Memory B cell (primary cell): ENCODE data around the gene EFNA2.

Experiments used
- ATAC-seq: fragments of 150-1000 bp; cut with Tn5 transposase; 2 replicates; pipeline ENCODE4 v1.10.0; 2021; ENCODE audit warnings: low read depth, mild to moderate bottlenecking, moderate library complexity
- DNase-seq, 2 donors: peaks; one replicate each; pipeline ENCODE4 v3.0.0; 2022; ENCODE audit warnings: low spot score in 2 of 2
- H3K27ac Mint-ChIP-seq: one replicate; pipeline ENCODE4 v1.8.0; 2022; ENCODE audit warnings: mild to moderate bottlenecking, moderate library complexity, mixed read lengths
- H3K27me3 Mint-ChIP-seq: one replicate; pipeline ENCODE4 v1.8.0; 2022; ENCODE audit warnings: mixed read lengths
- H3K36me3 Mint-ChIP-seq: one replicate; pipeline ENCODE4 v1.8.0; 2022; ENCODE audit warnings: mild to moderate bottlenecking, mixed read lengths
- H3K4me1 Mint-ChIP-seq: one replicate; pipeline ENCODE4 v1.8.0; 2022; ENCODE audit warnings: mixed read lengths
- H3K4me3 Mint-ChIP-seq: one replicate; pipeline ENCODE4 v1.8.0; 2022; ENCODE audit warnings: mild to moderate bottlenecking, moderate library complexity, mixed read lengths
- H3K9me3 Mint-ChIP-seq: one replicate; pipeline ENCODE4 v1.8.0; 2022; ENCODE audit warnings: mixed read lengths

EFNA2 gene

DNA sequence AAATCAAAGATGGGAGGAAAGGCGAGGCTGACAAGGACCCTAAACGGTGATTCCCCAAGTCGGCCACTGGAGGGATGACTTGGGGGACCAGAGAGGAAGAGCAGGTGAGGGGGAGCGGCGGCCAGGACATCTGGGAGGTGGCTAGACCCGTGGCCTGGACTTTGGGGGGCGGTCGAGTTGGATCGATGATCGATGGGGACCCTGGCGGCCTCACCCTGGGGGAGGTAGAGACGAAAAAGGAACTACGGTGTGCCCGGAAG is 24.2 kb upstream of the EFNA2 start:
- no peak for ATAC-seq
- no peak for DNase-seq
- no peaks in the 10 kb centered on the region for H3K27me3 Mint-ChIP-seq
- H3K4me1 Mint-ChIP-seq = peaks cover 43% of the 10 kb centered on the region
- no peaks in the 10 kb centered on the region for H3K9me3 Mint-ChIP-seq
- peak overlapping the region; percentile 98 for H3K4me3 Mint-ChIP-seq
- peak overlapping the region; percentile 99 for H3K27ac Mint-ChIP-seq
- peaks cover 8% of the 10 kb centered on the region for H3K36me3 Mint-ChIP-seq

DNA sequence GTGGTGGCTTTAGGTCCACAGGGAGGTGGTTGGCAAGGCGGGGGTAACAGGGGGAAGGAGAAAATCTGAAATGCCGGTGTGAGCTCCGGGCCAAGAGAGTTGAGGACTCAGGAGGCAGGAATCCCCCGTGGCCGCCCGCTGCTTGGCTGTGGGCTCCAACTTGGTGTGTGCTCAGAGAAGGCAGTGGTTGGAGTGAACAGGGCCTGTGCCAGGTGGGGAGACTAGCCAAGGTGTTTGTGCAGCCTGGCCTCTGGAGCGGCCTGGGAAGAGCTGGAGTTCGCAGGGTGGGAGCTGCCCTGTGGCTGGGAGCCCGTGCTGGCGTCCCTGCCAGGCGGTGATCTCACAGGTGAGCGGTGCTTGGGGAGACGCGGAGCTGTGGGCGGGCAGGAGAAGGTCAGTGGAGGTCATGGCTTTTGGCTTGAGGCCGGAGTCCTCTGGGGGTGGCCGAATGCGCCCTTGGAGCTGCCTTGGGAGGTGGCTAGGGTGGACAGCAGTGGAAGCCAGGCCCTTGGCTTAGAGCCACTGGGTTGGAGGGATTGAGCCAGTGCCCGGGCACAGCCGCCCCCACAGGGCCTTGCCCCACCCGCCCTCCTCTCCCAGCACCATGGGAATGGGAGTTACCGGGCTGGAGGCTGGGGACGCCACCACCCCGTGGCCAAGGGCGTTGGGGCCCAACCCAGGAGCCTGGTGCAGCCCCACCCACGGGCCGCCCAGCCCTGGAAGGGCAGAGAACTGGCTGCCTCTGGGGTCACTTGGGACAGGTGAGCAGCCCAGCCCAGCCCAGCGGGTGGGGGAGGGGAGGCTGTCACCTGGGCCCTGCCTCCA is 23.7 kb upstream of the EFNA2 start:
- H3K4me1 Mint-ChIP-seq = peaks cover 43% of the 10 kb centered on the region
- DNase-seq = peak; percentile 61 to 73
- ATAC-seq = peak; percentile 2
- peaks cover 8% of the 10 kb centered on the region for H3K36me3 Mint-ChIP-seq
- peak overlapping the region; percentile 98 for H3K4me3 Mint-ChIP-seq
- no peaks in the 10 kb centered on the region for H3K9me3 Mint-ChIP-seq
- peak overlapping the region; percentile 99 for H3K27ac Mint-ChIP-seq
- H3K27me3 Mint-ChIP-seq = no peaks in the 10 kb centered on the region

DNA sequence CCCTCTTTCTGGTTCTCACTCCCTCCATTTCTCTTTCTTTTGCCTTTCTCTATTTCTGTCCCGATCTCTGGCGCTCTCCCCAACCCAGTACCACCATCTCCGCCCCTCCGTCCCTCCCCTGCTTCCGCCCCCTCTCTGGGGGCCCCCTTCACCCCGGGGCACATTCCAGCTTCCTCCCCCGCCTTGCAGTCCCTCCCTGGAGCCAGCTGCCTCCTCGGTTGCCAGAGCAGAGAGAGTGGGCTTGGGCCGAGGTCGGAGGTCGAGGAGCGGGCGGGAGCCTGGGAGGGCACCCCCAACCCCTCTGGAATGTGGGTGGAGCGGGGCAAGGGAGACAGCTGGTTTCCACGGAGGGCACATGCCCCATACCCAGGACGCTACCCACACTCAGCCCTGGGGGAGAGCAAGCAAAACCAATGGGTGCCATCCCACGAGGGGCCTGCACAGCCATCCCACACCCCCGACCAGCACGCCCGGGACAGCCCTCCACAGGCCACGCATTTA is 23.0 kb upstream of the EFNA2 start:
- ATAC-seq (no peak), DNase-seq (no peak)
- Mint-ChIP-seq H3K27me3 (no peaks in the 10 kb centered on the region), H3K4me1 (peaks cover 44% of the 10 kb centered on the region), H3K36me3 (peaks cover 4% of the 10 kb centered on the region), H3K27ac (peak overlapping the region; percentile 99), H3K4me3 (peak overlapping the region; percentile 92), H3K9me3 (no peaks in the 10 kb centered on the region)

DNA sequence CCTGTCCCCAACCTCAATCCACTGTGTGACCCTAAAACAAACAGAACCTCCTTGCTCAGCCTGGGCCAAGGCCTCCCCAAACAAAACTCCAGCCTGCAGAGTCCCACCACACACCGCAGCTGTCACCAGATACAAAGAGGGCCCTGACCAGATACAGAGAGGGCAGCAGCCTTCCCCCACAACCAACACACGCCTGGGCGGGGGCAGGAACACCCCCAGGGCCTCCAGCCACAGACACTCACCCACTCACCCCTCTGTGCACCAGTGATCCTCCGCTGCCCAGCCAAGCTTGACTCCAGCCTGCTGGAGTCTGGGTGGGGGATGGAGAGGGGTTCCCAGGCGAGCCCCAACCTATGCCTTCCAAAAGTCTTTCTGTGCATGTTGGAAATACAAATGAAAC is 22.5 kb upstream of the EFNA2 start:
- H3K27me3 Mint-ChIP-seq = no peaks in the 10 kb centered on the region
- no peaks in the 10 kb centered on the region for H3K9me3 Mint-ChIP-seq
- peak overlapping the region; percentile 92 for H3K4me3 Mint-ChIP-seq
- peaks cover 49% of the 10 kb centered on the region for H3K4me1 Mint-ChIP-seq
- H3K27ac Mint-ChIP-seq = peak overlapping the region; percentile 99
- no peak for DNase-seq
- peaks cover 3% of the 10 kb centered on the region for H3K36me3 Mint-ChIP-seq
- ATAC-seq = no peak

DNA sequence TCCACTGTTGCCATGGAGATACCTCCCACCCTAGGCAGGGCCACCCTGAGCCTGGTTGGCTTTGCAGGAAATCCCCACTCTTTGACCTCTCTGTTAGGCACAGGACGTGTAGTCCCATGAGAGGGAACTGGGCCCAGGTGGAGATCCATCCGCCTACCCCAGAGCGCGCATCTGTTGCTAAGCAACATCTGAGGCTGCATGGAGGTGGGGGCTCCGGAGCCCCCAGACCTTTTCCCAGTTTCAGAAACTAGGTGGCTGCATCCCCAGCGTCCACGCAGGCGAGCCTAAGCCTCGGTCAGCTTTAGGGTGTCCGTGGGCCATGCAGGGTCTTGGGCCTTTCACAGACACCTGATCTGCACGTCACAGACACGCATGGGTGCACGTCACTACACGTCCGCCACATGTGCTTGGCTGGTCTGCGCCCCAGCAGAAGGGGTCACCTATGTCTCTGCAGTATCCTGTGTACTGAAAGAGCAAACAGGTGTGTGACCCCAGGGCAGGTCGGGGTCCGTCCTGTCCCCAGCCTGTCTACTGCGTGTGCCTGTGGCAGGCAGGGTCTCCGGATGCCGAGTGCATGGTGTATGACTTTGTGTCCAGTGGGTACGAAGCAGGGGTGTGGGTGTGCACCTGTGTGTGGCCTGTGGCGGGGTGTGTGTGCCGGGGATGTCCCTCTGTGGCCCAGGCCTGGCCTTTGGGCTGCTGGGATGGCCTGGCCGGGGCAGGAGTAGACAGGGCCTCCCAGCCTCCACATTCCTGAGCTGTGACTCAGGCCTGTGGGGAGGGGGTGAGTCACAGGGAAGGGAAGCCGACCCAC is 20.7 kb upstream of the EFNA2 start:
- ATAC-seq (peak; percentile 24), DNase-seq (peak; percentile 77 to 78)
- peaks cover 55% of the 10 kb centered on the region for H3K4me1 Mint-ChIP-seq
- H3K27ac Mint-ChIP-seq = peak overlapping the region; percentile 99
- H3K4me3 Mint-ChIP-seq = peak overlapping the region; percentile 90
- H3K36me3 Mint-ChIP-seq = peaks cover 5% of the 10 kb centered on the region
- no peaks in the 10 kb centered on the region for H3K27me3 Mint-ChIP-seq
- no peaks in the 10 kb centered on the region for H3K9me3 Mint-ChIP-seq

DNA sequence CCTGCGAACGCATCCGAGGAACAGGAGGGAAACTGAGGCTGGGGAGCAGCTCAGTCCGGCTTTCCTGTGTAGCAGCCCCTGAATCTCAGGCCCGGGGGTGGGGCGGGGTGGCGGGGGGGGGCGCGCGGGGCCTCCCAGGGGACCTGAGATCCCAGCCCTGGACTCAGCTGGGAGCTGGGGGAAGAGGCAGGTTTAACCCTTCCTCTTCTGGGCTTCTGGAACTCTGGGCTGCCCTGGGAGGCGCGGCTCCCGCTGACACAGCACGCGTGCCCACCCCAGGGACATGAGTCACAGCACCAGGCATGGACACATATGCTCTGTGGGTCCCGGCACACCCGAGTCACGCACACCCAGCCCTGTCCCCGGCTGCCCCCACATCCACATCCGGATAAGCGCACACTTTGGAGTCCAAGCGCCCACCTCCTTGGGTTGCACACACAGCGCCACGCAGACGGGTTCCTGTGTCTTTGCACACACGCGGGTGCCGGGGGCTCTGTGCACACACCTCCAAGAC is 20.0 kb upstream of the EFNA2 start:
- H3K4me3 Mint-ChIP-seq = peak overlapping the region; percentile 90
- no peaks in the 10 kb centered on the region for H3K9me3 Mint-ChIP-seq
- H3K36me3 Mint-ChIP-seq = peaks cover 10% of the 10 kb centered on the region
- peak overlapping the region; percentile 99 for H3K27ac Mint-ChIP-seq
- H3K4me1 Mint-ChIP-seq = peaks cover 60% of the 10 kb centered on the region
- peak in 1 of 2 donors; percentile 31 for DNase-seq
- ATAC-seq = no peak
- H3K27me3 Mint-ChIP-seq = no peaks in the 10 kb centered on the region

DNA sequence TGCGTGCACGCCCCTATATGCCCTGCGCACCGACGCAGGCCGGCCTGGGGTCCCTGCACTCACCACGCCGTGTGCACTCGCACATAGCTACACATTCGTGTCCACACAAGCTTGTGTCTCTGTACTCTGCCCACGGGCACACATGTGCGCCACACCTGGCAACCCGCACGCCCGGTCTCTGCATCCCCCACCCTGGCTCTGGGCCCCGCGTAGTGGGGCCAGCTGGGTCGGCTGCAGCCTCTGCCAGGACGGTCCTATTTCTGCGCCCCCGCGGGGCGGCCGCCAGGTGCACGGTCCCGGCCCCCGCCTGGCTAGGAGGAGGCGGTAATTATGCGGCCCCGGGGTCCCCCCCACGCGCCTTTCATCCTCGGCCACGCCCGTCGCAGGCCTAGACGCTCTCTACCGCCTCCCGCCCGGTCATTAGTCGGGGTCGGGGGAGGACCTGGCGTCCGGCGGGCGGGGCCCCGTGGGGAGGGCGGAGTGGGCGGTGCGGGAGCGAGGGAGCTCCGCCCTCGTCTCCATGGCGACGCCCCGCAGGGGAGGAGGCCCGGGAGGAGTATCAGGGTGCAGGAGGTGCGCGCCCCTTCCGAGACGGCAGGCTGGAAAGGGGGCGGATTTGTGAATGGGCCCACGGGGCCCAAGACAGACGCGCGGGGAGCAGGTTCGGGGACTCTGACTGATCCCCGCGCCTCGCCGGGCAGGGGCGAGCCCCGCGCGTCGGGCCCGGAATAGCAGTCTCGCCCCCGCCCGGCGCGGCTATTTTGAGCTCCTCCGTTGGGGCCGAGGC is 19.4 kb upstream of the EFNA2 start:
- peaks cover 16% of the 10 kb centered on the region for H3K36me3 Mint-ChIP-seq
- DNase-seq (peak; percentile 93), ATAC-seq (peak; percentile 38)
- H3K4me3 Mint-ChIP-seq = peak overlapping the region; percentile 80
- no peaks in the 10 kb centered on the region for H3K9me3 Mint-ChIP-seq
- peak overlapping the region; percentile 99 for H3K27ac Mint-ChIP-seq
- peaks cover 64% of the 10 kb centered on the region for H3K4me1 Mint-ChIP-seq
- no peaks in the 10 kb centered on the region for H3K27me3 Mint-ChIP-seq

DNA sequence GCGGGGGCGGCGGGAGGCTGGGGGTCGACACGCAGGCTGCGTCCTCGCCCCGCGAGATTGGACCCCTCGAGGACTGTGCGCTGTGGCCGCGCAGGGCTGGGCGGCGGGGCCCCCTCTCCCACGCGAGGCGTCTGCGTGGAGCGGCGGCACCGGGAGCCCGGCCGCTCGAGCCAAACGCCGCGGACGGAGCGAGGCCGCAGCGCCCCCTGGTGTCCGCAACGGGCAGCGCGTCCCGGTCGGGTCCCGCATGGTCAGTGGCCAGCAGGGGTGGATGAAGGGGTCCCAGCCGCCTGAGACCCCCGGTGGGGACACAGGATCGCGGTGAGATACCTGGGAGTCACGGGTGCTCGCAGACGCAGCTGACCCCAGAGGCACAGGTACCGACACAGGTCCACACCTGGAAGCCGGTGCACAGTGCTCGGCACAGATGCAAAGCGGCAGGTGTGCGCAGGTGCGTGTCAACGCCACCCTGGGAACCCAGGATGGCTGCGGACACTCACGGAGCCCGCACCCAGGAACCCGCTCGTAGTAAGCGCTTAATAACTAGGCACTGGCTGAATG is 18.7 kb upstream of the EFNA2 start:
- peaks cover 22% of the 10 kb centered on the region for H3K36me3 Mint-ChIP-seq
- H3K27me3 Mint-ChIP-seq = no peaks in the 10 kb centered on the region
- peak; percentile 7 for ATAC-seq
- peaks cover 61% of the 10 kb centered on the region for H3K4me1 Mint-ChIP-seq
- peak; percentile 86 to 96 for DNase-seq
- peak overlapping the region; percentile 99 for H3K27ac Mint-ChIP-seq
- no peaks in the 10 kb centered on the region for H3K9me3 Mint-ChIP-seq
- peak overlapping the region; percentile 80 for H3K4me3 Mint-ChIP-seq

DNA sequence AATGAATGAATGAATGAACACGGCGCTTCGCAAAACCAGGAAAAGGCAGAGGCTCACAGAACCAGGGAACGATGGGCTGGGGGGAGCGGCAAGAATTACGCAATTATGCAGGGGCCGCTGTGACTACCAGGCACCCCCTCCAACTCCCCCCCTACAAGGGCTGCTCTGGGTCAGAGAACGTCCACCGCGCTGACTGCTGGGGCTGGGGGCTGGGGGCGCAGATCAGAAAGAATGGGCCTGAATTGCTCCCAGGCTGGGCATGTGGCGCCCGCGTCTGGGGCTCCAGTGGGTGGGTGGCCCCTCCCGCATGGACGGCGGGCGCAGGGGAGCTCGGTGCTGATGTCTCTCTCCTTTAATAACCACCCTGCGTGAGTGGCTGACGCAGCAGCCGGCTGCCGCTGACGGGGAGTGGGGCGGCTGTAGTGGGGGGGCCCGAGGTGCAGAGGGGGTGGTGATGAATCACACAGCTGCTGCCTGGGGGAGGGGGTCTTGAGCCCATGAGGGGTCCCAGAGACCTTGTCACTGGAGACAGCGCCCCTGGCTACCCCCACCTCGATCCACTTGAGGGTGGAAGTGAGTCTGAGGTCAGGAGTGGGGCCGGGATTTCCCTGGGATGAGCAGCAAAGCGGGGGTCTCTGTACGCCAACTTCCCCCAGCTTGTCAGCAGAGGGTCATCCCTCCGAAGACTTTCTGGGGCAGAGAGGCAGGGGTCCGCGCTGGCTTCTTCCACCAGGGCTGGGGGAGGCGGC is 18.0 kb upstream of the EFNA2 start:
- ATAC-seq (no peak), DNase-seq (no peak)
- H3K27me3 Mint-ChIP-seq = no peaks in the 10 kb centered on the region
- peaks cover 22% of the 10 kb centered on the region for H3K36me3 Mint-ChIP-seq
- H3K4me1 Mint-ChIP-seq = peaks cover 61% of the 10 kb centered on the region
- H3K9me3 Mint-ChIP-seq = no peaks in the 10 kb centered on the region
- peak overlapping the region; percentile 61 for H3K4me3 Mint-ChIP-seq
- peak overlapping the region; percentile 98 for H3K27ac Mint-ChIP-seq

DNA sequence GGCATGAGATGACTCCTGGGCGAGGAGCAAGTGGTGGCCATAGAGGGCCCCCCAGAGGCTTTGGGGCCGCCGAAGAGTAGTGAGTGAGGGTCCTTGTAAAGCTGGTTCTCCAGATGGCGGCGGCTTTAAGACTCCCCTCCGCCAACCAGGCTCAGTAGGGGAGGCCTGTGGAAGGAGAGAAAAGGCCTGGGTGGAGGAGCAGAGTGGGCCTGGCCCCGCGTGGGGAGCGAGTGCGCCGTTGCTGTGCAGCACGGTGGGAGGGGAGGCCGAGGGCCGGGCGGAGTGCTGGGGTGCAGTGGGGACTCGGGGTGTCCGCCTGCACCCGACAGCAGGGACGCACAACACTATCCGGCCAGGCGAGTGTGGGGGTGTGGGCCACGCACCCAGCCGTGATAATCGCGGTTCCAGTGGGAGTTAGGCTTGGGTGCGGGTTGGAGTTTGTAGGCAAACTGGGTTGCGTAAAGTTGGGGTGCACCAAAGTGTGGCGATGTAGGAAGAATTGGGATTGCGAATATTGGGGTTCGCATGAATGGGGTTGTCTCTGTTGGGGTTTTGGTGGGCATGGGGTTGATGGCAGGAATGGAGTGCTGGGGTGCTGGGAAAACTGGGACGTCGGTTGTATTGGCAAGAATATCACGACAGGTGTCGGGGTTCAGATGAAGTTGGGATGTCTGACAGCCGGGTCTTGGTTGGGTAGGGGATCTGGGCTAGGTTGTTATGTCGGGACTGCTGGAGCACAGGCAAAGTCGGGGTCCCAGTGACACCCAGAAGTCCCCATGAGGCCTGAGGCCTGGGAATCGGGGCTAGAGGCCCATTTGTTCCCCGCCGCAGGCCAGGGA is 17.2 kb upstream of the EFNA2 start:
- H3K27ac Mint-ChIP-seq = peak overlapping the region; percentile 98
- no peaks in the 10 kb centered on the region for H3K27me3 Mint-ChIP-seq
- peaks cover 58% of the 10 kb centered on the region for H3K4me1 Mint-ChIP-seq
- DNase-seq = no peak
- H3K9me3 Mint-ChIP-seq = no peaks in the 10 kb centered on the region
- H3K36me3 Mint-ChIP-seq = peaks cover 26% of the 10 kb centered on the region
- ATAC-seq = no peak
- peak overlapping the region; percentile 85 for H3K4me3 Mint-ChIP-seq

DNA sequence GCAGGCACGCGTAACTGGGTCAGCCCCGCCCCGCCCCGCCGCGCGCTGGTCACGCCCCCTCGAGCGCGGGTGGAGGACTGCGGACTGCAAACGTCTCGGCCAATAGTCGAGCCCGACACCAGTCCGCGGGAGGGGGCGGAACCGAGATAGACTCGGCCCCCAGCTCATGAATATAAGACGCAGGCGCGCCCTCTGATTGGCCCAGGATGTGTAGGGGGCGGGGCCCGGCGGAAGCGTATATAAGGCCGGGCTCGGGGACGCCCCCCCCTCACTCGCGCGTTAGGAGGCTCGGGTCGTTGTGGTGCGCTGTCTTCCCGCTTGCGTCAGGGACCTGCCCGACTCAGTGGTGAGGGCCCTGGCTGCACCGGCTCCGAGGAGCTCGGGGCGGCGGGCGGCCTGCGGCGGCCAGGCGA is 16.6 kb upstream of the EFNA2 start, which contains the start of gene CIRBP:
TSS of gene CIRBP (plus strand) at position 268 of the 413 bp plus-strand sequence. CDS start 1,602 bp downstream, outside the sequence.
- Mint-ChIP-seq H3K4me1 (peaks cover 58% of the 10 kb centered on the region), H3K9me3 (no peaks in the 10 kb centered on the region), H3K27ac (peak within 1 kb of the TSS; percentile 98), H3K4me3 (peak within 1 kb of the TSS; percentile 85), H3K27me3 (no peaks in the 10 kb centered on the region), H3K36me3 (peaks cover 33% of the 10 kb centered on the region)
- DNase-seq (peak; percentile 97 to 100), ATAC-seq (peak; percentile 61)
